Measurements from ENCODE around the gene ZNF714. TPM values are rescaled to one million over a fixed set of nuclear protein-coding genes. Genes with fewer than 3 reads are reported as not detected.

ZNF714 gene
- total RNA-seq, 1 donor from 2014 or later = 40.6 TPM

DNA sequence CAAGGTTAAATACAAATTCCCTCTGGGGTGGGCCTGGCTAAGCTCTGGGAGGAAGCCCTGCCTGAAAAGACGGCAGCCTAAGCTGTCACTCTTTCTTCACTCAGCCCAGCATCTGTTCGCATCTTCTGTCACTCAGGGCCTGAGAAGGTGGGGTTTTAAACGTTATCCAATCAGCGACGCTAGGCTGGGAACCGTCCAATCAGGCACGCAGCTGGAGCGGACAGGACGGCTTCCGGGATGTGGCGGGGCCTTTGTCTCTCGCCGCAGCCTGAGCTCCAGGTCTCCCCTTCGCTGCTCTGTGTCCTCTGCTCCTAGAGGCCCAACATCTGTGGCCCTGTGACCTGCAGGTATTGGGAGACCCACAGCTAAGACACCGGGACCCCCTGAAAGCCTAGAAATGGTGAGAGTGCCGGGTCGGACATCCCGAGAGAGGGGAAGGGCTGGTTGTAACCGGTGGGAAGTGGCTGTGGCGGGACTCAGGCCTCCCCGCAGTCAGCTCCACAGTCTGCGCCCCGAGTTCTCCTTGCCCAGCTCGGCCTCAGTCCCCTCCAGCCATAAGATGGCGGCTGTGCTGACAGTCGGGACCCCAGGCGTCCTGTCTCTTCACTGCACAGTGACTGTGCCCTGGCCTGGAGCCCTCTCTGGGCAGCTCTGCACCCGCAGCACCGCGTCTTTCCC lies 59.9 kb downstream of the ZNF714 start, which contains the start of gene ZNF431:
TSS of gene ZNF431 (plus strand) at position 254 of the 678 bp plus-strand sequence. CDS start at position 398, 144 bp downstream.
- H3K27ac Mint-ChIP-seq = peak within 1 kb of the TSS; percentile 99
- DNase-seq (ENCODE audit: extremely low spot score, unreplicated experiment) = peak; percentile 88
- H3K4me3 Mint-ChIP-seq = peak within 1 kb of the TSS; percentile 99
- TF ChIP-seq, protein P1, sequence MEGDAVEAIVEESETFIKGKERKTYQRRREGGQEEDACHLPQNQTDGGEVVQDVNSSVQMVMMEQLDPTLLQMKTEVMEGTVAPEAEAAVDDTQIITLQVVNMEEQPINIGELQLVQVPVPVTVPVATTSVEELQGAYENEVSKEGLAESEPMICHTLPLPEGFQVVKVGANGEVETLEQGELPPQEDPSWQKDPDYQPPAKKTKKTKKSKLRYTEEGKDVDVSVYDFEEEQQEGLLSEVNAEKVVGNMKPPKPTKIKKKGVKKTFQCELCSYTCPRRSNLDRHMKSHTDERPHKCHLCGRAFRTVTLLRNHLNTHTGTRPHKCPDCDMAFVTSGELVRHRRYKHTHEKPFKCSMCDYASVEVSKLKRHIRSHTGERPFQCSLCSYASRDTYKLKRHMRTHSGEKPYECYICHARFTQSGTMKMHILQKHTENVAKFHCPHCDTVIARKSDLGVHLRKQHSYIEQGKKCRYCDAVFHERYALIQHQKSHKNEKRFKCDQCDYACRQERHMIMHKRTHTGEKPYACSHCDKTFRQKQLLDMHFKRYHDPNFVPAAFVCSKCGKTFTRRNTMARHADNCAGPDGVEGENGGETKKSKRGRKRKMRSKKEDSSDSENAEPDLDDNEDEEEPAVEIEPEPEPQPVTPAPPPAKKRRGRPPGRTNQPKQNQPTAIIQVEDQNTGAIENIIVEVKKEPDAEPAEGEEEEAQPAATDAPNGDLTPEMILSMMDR (conservative IDR thresholded peaks at IDR 0.05) = no peak
- H3K9me3 Mint-ChIP-seq = peaks cover 8% of the 10 kb centered on the region
- peaks cover 5% of the 10 kb centered on the region for H3K4me1 Mint-ChIP-seq (ENCODE audit: unreplicated experiment)
- no peaks in the 10 kb centered on the region for H3K27me3 Mint-ChIP-seq
- H3K36me3 Mint-ChIP-seq = peaks cover 41% of the 10 kb centered on the region

DNA sequence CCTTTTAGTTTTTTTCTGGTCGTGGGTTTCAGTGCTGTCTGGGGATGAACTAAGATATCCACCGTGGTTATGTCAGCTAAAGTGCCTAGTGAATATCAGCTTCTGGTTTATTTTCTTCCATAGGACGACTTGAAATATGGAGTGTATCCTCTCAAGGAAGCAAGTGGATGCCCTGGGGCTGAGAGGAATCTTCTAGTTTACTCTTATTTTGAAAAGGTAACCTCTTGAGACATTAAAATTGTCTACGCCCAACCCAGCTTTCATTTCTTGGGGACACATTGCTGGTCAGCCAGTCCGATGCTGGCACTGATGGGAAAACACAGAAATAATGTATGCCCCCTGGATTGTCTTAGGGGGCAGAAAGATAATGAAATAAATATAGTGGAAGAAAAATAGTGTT lies 61.4 kb downstream of the ZNF714 start:
- peaks cover 5% of the 10 kb centered on the region for H3K4me1 Mint-ChIP-seq (ENCODE audit: unreplicated experiment)

DNA sequence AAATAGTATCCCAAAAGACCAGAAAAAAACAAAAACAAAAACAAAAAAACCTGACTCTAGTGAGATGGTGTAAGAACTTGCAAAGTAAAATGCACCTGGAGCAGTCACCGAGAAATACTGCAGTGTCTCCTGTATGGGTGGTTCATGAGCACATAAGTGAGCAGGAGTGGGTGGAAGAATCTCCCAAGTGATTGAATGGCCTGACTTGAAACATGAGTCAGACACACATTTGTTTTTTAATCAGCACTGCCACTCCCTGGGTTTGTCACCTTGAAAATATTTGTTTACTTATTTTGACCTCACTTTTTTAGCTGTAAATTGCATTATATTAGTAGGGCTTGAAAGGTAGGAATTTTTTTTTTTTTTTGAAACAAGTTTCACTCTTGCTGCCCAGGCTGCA lies 61.9 kb downstream of the ZNF714 start:
- Mint-ChIP-seq H3K27ac (peak overlapping the region; percentile 99), H3K4me1 (ENCODE audit: unreplicated experiment) (peaks cover 5% of the 10 kb centered on the region), H3K27me3 (no peaks in the 10 kb centered on the region), H3K4me3 (peak overlapping the region; percentile 99), H3K9me3 (peaks cover 8% of the 10 kb centered on the region), H3K36me3 (peaks cover 57% of the 10 kb centered on the region)
- TF ChIP-seq, protein P1 (conservative IDR thresholded peaks at IDR 0.05) = no peak
- no peak for DNase-seq (ENCODE audit: extremely low spot score, unreplicated experiment)

More for the DNA sequence above, 61.4 kb downstream of the ZNF714 start:
- no peaks in the 10 kb centered on the region for H3K27me3 Mint-ChIP-seq
- peaks cover 53% of the 10 kb centered on the region for H3K36me3 Mint-ChIP-seq
- H3K27ac Mint-ChIP-seq = peak overlapping the region; percentile 99
- TF ChIP-seq, protein P1 (conservative IDR thresholded peaks at IDR 0.05) = no peak
- peak overlapping the region; percentile 99 for H3K4me3 Mint-ChIP-seq
- H3K9me3 Mint-ChIP-seq = peaks cover 8% of the 10 kb centered on the region
- DNase-seq (ENCODE audit: extremely low spot score, unreplicated experiment) = no peak

- Mint-ChIP-seq H3K36me3 (peaks cover 85% of the 10 kb centered on the region), H3K9me3 (peaks cover 8% of the 10 kb centered on the region), H3K4me3 (no peak overlapping the region), H3K27ac (no peak overlapping the region), H3K27me3 (no peaks in the 10 kb centered on the region), H3K4me1 (ENCODE audit: unreplicated experiment) (no peaks in the 10 kb centered on the region)
- no peak for DNase-seq (ENCODE audit: extremely low spot score, unreplicated experiment)
- TF ChIP-seq, protein P1 (conservative IDR thresholded peaks at IDR 0.05) = no peak
These were observed 65.5 kb downstream of the ZNF714 start for GRCh38 chr19:21147540-21147939.

GRCh38 chr19:21148681-21149080 lies 66.7 kb downstream of the ZNF714 start:
- TF ChIP-seq, protein P1 (conservative IDR thresholded peaks at IDR 0.05) = no peak
- Mint-ChIP-seq H3K9me3 (peaks cover 8% of the 10 kb centered on the region), H3K4me3 (no peak overlapping the region), H3K27me3 (no peaks in the 10 kb centered on the region), H3K27ac (no peak overlapping the region), H3K4me1 (ENCODE audit: unreplicated experiment) (no peaks in the 10 kb centered on the region), H3K36me3 (peaks cover 88% of the 10 kb centered on the region)
- DNase-seq (ENCODE audit: extremely low spot score, unreplicated experiment) = no peak

Data from type B pancreatic cell (in vitro differentiated cells).